HG03175 (cell line): ENCODE data around the gene TMBIM1.
"Not testable (repeated sequence)": the region's sequence is repeated elsewhere in the genome, so short reads cannot be mapped to it uniquely, and the experiment has no call there.

Experiments used
- ATAC-seq: cut with Tn5 transposase; IDR thresholded peaks from one replicate; pipeline ENCODE4 v1.9.1; 2021; ENCODE audit warnings: mild to moderate bottlenecking, moderate library complexity; ENCODE audit not compliant: unreplicated experiment

TMBIM1 gene

GRCh38 chr2:218273214-218273907 lies 18.9 kb downstream of the TMBIM1 start:
- not testable (repeated sequence) for ATAC-seq

DNA sequence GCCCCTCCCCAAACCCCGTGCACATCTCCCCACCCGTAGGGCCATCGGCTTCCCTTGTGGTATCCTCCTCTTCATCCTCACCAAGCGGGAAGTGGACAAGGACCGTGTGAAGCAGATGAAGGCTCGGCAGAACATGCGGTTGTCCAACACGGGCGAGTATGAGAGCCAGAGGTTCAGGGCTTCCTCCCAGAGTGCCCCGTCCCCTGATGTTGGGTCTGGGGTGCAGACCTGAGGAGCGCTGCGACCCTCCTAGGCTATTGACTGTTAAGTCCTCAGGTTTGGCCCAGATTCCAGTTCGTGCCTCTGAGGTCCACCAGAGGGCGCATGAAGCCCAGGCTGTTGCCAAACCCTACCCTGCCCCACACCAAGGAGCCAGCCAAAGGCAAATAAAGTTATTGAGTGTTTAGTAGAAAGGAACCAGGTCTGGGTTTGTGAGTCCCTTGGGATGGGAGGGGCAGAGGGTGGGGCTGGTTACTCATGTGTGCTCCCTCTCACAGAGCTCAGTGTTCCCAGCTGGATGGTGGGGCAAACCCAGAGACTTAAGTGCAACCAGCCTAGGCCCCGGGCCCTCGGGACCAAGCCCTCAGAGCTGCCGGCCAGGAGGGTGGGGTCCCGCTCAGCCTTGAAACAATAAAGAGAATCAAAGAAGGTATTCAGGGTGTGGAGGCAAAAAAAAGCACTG lies 19.6 kb downstream of the TMBIM1 start:
- ATAC-seq, result peak; percentile 20

DNA sequence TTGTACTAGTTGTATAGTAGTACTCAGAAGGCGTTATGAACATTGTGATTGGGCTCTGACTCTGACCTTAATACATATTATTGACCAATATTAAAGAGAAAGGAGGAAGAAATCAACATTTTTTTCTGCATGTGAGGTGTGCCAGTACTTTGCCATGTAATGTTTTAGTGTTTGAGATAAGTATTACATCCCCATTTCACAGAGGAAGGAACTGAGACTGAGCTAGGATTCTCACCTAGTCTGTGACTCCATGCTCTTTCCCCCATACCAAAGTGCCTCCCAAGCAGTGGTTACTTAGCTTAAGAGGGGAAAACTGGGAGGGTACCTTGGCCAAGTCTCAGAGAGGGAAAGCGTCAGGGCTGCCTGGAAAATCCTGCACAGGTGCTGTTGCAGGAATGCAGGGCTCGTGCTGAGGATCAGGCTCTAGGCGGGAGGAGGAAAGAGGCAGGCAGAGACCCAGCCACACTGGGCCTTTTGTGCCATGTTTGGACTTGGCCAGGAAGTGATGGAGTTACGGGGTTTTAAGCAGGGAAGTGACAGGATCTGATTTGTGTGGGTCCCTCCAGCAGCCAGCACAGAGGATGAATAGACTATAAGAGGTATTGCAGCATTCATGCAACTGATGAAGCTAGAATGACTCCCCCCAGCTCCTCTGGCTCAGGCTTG lies 20.3 kb downstream of the TMBIM1 start:
- ATAC-seq, result no peak

GRCh38 chr2:218271487-218271797 lies 20.9 kb downstream of the TMBIM1 start:
- ATAC-seq, result no peak

DNA sequence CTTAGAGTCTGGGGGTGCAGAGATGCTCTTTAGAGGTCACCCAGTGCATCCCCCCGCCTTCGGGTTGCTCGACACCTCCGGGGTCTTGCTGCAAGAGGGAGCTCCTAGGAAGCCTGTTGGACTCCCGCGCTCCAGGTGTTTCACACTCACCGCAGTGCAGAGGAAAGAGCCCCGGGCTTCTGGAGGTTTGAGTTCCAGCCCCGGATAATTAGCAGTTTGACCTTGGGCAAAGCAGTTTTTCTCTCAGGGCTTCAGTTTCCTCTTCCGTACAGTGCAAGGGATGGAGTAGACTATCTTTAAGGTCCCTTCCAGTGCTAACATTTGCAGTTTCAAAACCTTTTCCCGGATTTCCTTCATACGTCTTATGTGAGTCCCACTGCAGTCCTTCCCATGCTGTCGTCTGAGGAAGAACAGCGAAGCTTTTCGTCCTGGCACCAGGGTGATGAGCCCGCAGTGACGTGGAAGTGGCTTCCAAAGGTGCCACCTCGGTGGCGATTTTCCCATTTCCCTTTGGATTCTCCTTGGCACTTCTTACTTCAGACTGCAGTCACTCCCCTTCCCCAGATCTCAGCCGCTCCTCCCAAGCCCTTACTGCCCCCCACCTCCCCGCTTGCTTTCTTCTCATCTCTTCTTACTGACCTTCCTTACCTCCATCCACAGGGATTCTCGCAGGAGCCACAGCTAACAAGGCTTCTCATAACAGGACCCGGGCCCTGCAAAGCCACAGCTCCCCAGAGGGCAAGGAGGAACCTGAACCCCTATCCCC lies 21.4 kb downstream of the TMBIM1 start:
- ATAC-seq, result no peak

DNA sequence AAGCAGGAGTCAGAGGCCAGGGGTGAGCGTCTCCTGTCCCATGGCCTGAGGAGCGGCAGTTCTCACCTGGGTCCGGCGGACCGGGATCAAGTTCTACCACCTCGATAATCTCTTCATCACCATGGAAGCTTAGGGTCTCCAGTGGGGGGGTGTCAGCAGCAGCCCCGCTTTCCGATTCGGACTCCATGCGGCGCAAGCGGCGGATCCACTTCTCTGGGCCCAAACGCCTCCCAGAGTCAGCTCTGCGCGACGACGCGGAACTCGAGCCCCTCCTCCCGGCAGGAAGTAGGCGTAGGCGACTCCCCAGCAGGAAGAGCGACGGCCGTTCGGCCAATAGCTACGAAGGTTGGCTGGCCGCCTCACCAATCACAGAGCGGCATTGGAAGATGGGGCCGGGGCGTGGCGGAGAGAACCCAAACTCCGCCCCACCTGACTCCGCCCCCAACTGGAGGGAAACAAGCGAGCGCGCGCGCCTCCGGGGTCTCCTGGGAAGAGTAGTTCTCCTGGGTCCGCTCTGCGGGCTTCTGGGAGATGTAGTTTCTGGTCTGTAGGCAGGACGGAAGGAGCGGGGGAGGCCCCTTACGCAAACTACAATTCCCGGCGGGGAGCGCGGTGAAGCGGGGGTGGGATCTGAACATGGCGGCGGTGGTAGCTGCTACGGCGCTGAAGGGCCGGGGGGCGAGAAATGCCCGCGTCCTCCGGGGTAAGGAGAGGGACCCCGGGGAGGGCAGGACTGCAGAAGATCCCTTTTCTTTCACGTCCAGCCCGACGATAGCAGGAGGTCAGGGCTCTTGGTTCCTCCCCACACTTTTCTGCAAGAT lies 22.2 kb downstream of the TMBIM1 start, which contains the start of the genes AAMP and PNKD:
TSS of gene AAMP (minus strand) at position 238 of the 821 bp plus-strand sequence. CDS start at position 187, 51 bp downstream.
TSS of gene PNKD (plus strand) at position 620 of the 821 bp plus-strand sequence. CDS start at position 637, 17 bp downstream.
- peak; percentile 91 for ATAC-seq

DNA sequence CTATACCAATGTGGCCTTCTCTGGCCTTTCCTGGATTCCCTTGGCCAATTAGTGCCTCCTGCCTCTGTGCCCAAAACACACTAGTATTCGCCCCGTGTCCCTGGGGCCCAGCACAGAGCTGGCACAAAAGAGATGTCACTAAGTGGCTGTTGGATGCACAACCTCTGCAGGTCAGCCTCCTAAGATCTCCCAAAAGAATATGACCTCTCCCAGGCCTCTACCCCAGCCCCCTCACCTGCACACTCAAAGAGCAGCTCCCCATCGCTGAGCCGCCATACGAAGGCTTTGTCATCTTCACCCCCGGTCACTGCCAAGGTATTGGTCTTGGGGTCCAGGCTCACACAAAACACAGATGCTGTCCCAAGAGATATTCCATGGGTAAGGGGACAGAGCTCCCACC lies 25.0 kb downstream of the TMBIM1 start:
- ATAC-seq, result no peak

DNA sequence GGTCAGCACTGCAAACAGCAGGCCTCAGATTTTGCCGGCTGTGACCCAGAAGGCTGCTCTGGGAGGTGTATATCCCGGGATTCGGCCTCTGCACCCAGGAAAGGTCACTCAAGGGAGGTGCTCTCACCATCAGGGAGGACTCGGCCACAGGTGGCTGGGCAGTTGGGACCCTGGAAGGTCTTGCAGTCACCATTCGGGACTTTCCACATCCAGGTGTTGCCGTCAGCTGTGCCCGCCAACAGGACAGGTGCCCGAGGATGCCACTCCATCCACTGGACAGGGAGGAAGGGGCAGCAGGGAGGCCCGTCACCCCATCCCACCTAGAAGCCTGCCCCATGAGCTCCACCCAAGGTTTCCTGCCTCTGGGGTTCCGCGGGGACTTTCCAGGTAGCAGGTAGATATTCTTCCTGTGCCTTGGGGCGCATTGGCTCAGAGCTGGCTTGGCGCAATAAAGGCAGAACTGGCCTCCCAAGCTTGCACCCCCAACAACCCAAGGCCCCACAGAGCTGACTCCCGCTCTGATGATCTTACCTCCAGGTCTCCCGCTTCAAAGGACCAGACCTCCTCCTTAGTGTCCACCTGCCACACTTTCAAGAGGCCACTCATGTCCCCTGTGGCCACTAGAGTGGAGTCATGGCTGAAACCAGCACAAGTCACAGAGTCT lies 25.9 kb downstream of the TMBIM1 start:
- no peak for ATAC-seq

GRCh38 chr2:218265626-218266025 lies 26.7 kb downstream of the TMBIM1 start:
- no peak for ATAC-seq

GRCh38 chr2:218264773-218265561 lies 27.3 kb downstream of the TMBIM1 start:
- ATAC-seq, result no peak

DNA sequence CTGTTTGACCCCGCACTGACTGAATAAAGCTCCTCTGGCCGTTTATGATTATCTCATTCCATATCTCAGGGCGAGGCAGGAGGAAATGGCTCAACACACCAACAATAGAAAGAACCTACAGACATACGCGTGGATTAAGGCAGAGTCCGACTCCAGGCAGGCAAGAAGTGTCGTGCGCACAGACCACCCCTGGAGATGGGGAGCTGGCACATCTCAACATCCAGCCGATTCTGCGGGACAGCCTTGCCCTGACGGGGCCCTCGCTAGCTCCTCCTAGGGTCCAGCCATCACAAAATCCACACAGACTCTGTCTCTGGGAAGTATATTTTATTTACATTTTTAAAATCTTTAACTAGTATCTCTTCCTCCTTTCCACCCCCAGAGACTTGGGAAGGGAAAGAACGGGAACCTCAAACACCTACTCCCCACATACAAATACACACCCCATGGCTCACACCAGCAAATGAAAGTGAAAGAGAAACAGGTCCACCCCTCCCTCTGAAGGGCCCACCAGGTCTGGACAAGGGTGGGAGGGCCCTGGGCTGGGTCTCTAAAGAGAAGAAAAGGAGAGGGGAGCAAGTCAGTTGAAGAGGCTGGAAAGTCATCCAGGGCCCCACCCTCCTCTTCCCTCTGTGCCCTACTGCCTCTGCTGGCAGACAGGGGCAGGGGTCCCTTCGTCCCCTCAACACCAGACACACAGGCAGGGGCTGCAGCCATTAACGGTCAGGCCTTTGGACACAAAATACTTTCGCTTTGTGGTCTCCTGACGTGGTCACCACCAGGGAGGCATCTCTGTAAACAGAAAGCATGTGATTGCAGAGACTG lies 28.3 kb downstream of the TMBIM1 start:
- no peak for ATAC-seq

DNA sequence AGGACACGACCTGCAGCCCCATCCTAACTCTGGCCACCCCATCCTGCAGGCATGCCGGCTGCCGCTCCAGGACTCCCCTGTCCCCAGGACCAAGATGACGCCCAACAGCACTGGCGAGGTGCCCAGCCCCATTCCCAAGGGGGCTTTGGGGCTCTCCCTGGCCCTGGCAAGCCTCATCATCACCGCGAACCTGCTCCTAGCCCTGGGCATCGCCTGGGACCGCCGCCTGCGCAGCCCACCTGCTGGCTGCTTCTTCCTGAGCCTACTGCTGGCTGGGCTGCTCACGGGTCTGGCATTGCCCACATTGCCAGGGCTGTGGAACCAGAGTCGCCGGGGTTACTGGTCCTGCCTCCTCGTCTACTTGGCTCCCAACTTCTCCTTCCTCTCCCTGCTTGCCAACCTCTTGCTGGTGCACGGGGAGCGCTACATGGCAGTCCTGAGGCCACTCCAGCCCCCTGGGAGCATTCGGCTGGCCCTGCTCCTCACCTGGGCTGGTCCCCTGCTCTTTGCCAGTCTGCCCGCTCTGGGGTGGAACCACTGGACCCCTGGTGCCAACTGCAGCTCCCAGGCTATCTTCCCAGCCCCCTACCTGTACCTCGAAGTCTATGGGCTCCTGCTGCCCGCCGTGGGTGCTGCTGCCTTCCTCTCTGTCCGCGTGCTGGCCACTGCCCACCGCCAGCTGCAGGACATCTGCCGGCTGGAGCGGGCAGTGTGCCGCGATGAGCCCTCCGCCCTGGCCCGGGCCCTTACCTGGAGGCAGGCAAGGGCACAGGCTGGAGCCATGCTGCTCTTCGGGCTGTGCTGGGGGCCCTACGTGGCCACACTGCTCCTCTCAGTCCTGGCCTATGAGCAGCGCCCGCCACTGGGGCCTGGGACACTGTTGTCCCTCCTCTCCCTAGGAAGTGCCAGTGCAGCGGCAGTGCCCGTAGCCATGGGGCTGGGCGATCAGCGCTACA lies 29.4 kb downstream of the TMBIM1 start:
- no peak for ATAC-seq

- no peak for ATAC-seq
These were observed 30.1 kb downstream of the TMBIM1 start for GRCh38 chr2:218262237-218262600.

DNA sequence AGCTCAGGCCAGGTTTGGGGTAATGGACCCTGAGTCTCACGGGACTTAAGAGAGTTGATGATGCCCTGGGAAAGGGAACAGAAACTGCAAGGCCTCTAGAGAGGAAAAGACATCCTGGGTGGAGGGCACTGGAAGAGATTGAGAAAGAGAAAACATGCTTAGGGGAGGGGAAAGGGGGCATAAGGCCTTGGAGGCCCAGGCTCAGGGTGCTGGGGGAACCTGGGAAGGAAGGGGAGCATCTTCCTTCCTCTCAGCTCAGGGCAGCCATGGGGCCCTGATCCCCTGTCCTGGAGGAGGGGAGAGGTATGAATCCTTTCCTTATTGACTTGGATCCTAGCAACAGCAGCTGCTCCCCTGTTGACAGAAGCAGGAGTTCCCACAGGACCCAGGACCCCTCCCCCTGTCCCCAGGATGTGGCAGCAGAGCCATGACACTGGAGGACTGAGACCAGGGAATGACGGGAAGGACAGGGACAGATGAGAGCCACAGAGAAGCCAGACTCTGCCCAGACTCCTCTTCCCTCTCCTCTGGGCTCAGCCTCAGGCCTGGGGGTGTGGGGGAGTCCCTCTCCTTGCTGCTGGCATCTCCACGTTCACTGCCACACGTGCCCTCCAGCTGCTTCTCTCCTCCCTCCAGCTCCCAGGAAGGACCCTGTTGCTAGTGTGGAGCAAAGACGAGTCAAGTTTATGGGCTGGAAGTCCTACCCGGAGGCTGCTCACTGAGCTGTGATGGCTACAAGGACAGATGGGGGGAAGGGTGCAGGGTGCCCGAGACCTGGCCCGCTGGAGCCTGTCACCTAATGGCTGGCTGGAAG lies 30.7 kb downstream of the TMBIM1 start:
- no peak for ATAC-seq

DNA sequence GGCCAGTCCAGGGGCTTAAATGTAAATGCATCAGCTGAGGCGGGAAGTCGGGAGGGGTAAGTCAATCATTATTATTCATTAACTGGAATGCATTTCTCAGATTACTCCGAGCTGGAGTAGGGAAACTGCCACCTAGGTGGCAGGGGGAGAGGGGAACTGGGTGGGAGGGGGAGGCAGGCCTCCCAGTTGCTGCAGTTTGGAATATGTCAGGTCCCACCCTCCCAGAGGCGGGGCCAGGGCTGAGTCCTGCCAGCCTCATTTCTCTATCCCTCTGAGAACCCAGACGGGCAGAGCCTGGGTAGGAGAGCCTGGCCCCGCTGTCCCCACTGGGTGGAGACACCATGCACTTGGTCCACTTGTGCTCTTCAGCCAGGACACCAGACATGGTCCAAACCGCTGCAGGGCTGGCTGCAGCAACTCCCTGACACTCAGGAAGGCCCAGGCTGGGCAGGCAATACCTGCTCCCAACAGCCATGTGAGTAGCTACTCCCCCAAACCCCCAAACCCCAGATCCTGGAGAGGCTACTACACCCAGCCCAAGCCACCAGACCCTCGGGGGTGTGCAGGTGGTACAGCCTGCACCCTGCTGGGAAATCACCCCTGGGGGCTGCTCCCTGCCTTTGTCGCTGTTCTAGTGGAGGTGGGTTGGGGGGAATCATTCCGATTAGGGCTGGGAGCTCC lies 31.4 kb downstream of the TMBIM1 start, which contains the start of gene GPBAR1:
TSS of gene GPBAR1 (plus strand) at position 274 of the 681 bp plus-strand sequence. CDS start 1,710 bp downstream, outside the sequence.
- no peak for ATAC-seq

- no peak for ATAC-seq
These were observed 32.1 kb downstream of the TMBIM1 start for GRCh38 chr2:218260166-218260565.
